Naive B cell (primary cell): ENCODE measurements around the gene MAPK8IP2. TPM values are rescaled to one million over a fixed set of nuclear protein-coding genes. Genes with fewer than 3 reads are reported as not detected.

Experiments used
- ATAC-seq, 2 donors: fragments of 150-1000 bp; cut with Tn5 transposase; 2 replicates each; pipeline ENCODE4 v1.10.0; 2021; ENCODE audit warnings: low read depth in 2 of 2, mild to moderate bottlenecking in 2 of 2, moderate library complexity in 2 of 2
- DNase-seq: peaks from one replicate; pipeline ENCODE4 v3.0.0; 2022
- H3K27ac Mint-ChIP-seq, 6 donors: one replicate each; pipeline ENCODE4 v1.8.0; 2020 to 2022; ENCODE audit warnings: mild to moderate bottlenecking in 6 of 6, mixed read lengths in 6 of 6, moderate library complexity in 5 of 6, inconsistent platforms in 2 of 6
- H3K27me3 Mint-ChIP-seq, 3 donors: one replicate each; pipeline ENCODE4 v1.8.0; 2021 to 2022; ENCODE audit warnings: mixed read lengths in 3 of 3, mild to moderate bottlenecking in 1 of 3
- H3K36me3 Mint-ChIP-seq, 2 donors: one replicate each; pipeline ENCODE4 v1.8.0; 2020 to 2022; ENCODE audit warnings: mixed read lengths in 2 of 2, inconsistent platforms in 1 of 2, mild to moderate bottlenecking in 1 of 2
- H3K4me1 Mint-ChIP-seq, 3 donors: one replicate each; pipeline ENCODE4 v1.8.0; 2020 to 2022; ENCODE audit warnings: mixed read lengths in 3 of 3, inconsistent platforms in 1 of 3, mild to moderate bottlenecking in 1 of 3, moderate library complexity in 1 of 3
- H3K4me3 Mint-ChIP-seq, 8 donors: one replicate each; pipeline ENCODE4 v1.8.0; 2020 to 2022; ENCODE audit warnings: mild to moderate bottlenecking in 8 of 8, mixed read lengths in 8 of 8, moderate library complexity in 8 of 8, inconsistent platforms in 2 of 8
- H3K9me3 Mint-ChIP-seq, 7 donors: one replicate each; pipeline ENCODE4 v1.8.0; 2020 to 2022; ENCODE audit warnings: mixed read lengths in 7 of 7, mild to moderate bottlenecking in 5 of 7, inconsistent platforms in 2 of 7, moderate library complexity in 1 of 7
- polyA plus RNA-seq, 6 donors: library from polyadenylated mRNA; unstranded; fragments of 300-500 nt; fragmentation: Illumina TruSeq; gene quantifications; one replicate each; pipeline ENCODE4 v1.2.3, GENCODE V29; 2021; ENCODE audit warnings: low read depth in 6 of 6

Gene MAPK8IP2
- polyA plus RNA-seq, 6 donors from 2014 or later: 0.04 TPM; not detected in 5

DNA sequence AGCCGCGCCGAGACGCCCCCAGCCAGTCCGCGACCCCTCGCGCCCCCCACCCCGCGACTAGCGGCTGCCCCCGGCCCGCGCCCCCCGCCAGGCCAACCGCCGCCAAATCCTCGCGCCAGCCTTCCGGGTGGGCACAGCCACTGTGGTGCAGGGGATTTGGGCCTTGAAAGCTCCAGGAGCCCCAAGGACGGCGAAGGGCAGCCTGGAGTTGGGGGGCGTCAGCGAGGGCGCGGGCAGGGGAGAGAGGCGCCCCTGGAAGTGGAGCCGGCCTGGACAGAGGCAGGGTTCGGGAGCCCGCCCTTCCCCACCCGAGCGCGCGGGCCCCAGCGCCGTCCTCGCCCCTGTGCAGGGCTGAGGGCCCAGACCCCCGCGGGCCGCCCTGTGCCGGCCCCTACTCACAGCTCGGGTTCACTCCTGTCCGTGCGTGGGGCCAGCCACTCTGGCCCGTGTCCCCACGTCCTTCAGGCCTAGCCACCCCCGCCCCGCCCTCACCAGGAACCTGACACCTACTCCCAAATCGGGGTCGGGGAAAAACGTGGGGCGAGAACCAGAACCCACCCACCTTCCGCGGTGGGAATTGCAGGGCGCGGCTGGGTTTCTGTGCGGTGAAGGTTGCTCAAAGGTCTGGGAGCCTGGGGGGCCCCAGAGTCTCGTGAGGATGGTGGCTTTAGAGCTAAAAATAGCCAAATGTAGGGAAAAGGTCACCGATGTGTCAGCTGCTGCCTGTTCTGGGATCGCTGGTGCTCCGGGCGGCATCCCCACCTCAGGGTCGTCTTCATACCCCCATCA is 22.4 kb upstream of the MAPK8IP2 start, which contains the start of gene CPT1B:
Gene CPT1B (minus strand): TSS at position 441 of the 789 bp plus-strand sequence. CDS start 512 bp downstream, outside the sequence.
- H3K4me3 Mint-ChIP-seq: peak within 1 kb of the TSS in 1 of 8 donors; percentile 9

DNA sequence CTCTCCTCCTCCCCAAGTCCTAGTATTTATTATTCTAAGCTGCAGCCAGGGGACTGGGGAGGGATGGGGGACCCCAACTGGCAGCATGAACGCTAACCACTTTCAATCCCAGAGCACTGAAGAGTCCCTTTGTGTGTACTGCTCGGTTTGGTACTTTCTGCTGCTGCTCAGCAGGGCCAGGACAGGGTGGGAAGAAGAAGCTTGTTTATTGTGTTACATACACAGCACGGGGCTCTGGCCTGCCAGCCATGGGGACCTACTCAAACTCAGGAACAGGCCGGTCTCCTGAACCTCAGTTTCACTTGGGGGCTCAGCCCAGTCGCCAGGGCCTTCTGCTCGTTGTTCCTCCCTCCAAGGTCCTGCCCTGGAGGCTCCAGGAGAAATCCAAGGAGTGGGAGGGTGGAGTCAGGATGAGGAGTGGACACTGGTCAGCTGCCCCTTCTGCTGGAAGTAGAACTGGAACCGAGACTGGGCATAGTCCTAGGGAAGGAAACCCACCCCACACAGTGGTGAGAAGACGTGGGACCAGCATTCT is 21.8 kb upstream of the MAPK8IP2 start:
- peaks cover 14 to 36% (median 15%) of the 10 kb centered on the region in 3 donors for H3K4me1 Mint-ChIP-seq

More for the DNA sequence above, 22.4 kb upstream of the MAPK8IP2 start, which contains the start of gene CPT1B:
- ATAC-seq (no peak), DNase-seq (no peak)
- H3K27me3 Mint-ChIP-seq: peaks cover 0 to 4% (median 0%) of the 10 kb centered on the region in 3 donors
- H3K4me1 Mint-ChIP-seq: peaks cover 11 to 29% (median 15%) of the 10 kb centered on the region in 3 donors
- H3K9me3 Mint-ChIP-seq: no peaks in the 10 kb centered on the region
- no peak within 1 kb of the TSS for H3K27ac Mint-ChIP-seq
- no peaks in the 10 kb centered on the region for H3K36me3 Mint-ChIP-seq

DNA sequence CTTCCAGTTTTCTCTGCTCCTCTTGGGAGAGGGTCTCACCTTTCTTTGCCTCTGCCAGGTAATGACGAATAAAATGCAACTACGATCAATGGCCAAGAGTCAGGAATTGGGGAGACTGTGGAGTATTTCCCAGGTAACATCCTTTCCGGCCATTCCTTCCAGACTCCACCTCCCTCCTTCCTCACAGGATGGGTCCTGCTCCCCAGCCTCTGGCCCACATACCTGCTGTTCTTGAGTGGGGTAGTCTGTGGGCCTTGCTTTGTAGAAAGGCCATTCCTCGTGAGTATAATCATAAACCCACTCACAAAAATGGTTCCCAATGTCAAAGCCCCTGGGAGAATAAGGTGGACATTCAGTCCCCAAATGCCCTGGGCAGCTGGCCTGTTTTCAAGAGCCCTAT is 20.8 kb upstream of the MAPK8IP2 start:
- H3K36me3 Mint-ChIP-seq: no peaks in the 10 kb centered on the region
- DNase-seq (no peak), ATAC-seq (no peak)
- peak overlapping the region in 1 of 6 donors; percentile 64 for H3K27ac Mint-ChIP-seq
- H3K27me3 Mint-ChIP-seq: peaks cover 0 to 4% (median 0%) of the 10 kb centered on the region in 3 donors
- peak overlapping the region in 2 of 8 donors; percentile 51 to 94 for H3K4me3 Mint-ChIP-seq
- peaks cover 14 to 37% (median 15%) of the 10 kb centered on the region in 3 donors for H3K4me1 Mint-ChIP-seq
- H3K9me3 Mint-ChIP-seq: no peaks in the 10 kb centered on the region

More for the DNA sequence above, 21.8 kb upstream of the MAPK8IP2 start:
- ATAC-seq: no peak
- Mint-ChIP-seq H3K36me3 (no peaks in the 10 kb centered on the region), H3K27ac (no peak overlapping the region), H3K27me3 (peaks cover 0 to 4% (median 0%) of the 10 kb centered on the region in 3 donors), H3K9me3 (no peaks in the 10 kb centered on the region), H3K4me3 (no peak overlapping the region)
- no peak for DNase-seq

GRCh38 chr22:50581031-50581949 is 19.3 kb upstream of the MAPK8IP2 start:
- Mint-ChIP-seq H3K27ac (peak overlapping the region in 5 of 6 donors; percentile 24 to 91 (median 48)), H3K4me1 (peaks cover 14 to 37% (median 15%) of the 10 kb centered on the region in 3 donors), H3K4me3 (peak overlapping the region; percentile 77 to 95 (median 89)), H3K27me3 (peaks cover 0 to 4% (median 0%) of the 10 kb centered on the region in 3 donors), H3K9me3 (no peaks in the 10 kb centered on the region), H3K36me3 (no peaks in the 10 kb centered on the region)
- ATAC-seq (no peak), DNase-seq (no peak)

- ATAC-seq (peak in 1 of 2 donors; percentile 0), DNase-seq (no peak)
- Mint-ChIP-seq H3K4me1 (peaks cover 13 to 37% (median 14%) of the 10 kb centered on the region in 3 donors), H3K36me3 (no peaks in the 10 kb centered on the region), H3K27me3 (peaks cover 0 to 4% (median 0%) of the 10 kb centered on the region in 3 donors), H3K4me3 (peak overlapping the region; percentile 91 to 97 (median 95)), H3K27ac (peak overlapping the region; percentile 34 to 100 (median 74)), H3K9me3 (no peaks in the 10 kb centered on the region)
Observed at GRCh38 chr22:50581950-50582492, 18.6 kb upstream of the MAPK8IP2 start.

- H3K4me3 Mint-ChIP-seq: peak within 1 kb of the TSS; percentile 91 to 97 (median 95)
- no peaks in the 10 kb centered on the region for H3K36me3 Mint-ChIP-seq
- H3K4me1 Mint-ChIP-seq: peaks cover 6 to 34% (median 10%) of the 10 kb centered on the region in 3 donors
- H3K9me3 Mint-ChIP-seq: no peaks in the 10 kb centered on the region
- DNase-seq: peak; percentile 99
- no peaks in the 10 kb centered on the region for H3K27me3 Mint-ChIP-seq
- peak; percentile 89 for ATAC-seq
- H3K27ac Mint-ChIP-seq: peak within 1 kb of the TSS; percentile 91 to 100 (median 96)
Observed at GRCh38 chr22:50582493-50583293, 17.9 kb upstream of the MAPK8IP2 start, which contains the start of gene CHKB. Gene CHKB (minus strand): TSS chr22:50582849. CDS start chr22:50582781, 68 bp downstream.

- Mint-ChIP-seq H3K36me3 (no peaks in the 10 kb centered on the region), H3K9me3 (no peaks in the 10 kb centered on the region), H3K27ac (peak overlapping the region in 3 of 6 donors; percentile 50 to 91 (median 80)), H3K27me3 (no peaks in the 10 kb centered on the region), H3K4me3 (peak overlapping the region; percentile 91 to 97 (median 95)), H3K4me1 (peaks cover 6 to 34% (median 10%) of the 10 kb centered on the region in 3 donors)
- DNase-seq (no peak), ATAC-seq (peak; percentile 13 to 20)
Observed at GRCh38 chr22:50583294-50583861, 17.2 kb upstream of the MAPK8IP2 start.

DNA sequence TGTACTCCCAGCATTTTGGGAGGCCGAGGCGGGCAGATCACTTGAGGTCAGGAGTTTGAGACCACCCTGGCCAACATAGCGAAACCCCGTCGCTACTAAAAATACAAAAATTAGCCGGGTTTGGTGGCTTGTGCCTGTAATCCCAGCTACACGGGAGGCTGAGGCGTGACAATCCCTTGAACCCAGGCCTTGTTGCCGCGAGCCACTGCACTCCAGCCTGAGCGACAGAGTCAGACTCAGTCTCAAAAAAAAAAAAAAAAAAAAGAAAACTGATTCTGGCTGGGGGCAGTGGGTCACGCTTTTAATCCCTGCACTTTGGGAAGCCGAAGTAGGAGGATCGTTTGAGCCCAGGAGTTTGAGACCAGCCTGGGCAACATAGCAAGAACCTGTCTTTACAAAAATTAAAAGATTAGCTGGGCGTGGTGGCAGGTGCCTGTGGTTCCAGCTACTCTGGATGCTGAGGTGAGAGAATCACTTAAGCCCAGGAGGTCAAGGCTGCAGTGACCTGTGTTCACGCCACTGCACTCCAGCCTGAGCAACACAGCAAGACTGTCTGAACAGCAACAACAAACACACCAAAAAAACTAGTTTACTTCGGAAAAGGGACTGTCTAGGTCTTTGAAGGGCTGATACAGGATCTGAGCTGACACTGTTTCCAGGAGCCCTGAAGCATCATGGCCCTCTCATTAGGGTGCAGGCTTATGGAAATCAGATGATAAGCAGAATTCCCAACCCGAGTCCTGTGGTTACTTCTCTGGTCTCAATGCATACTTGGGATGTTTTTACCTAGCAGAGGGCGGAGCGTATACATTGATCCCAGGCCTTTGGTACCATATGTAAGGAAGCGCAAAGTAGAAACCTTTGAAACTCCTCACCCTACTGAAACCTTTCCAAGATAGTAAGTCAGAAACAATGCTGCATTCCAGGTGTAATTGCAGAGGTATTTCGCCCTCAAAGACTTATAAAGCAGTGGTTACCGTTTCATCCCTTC is 16.2 kb upstream of the MAPK8IP2 start:
- H3K27ac Mint-ChIP-seq: no peak overlapping the region
- no peak for ATAC-seq
- H3K9me3 Mint-ChIP-seq: no peaks in the 10 kb centered on the region
- H3K4me3 Mint-ChIP-seq: peak overlapping the region in 7 of 8 donors; percentile 19 to 97 (median 91)
- H3K27me3 Mint-ChIP-seq: no peaks in the 10 kb centered on the region
- no peaks in the 10 kb centered on the region for H3K36me3 Mint-ChIP-seq
- peaks cover 6 to 32% (median 10%) of the 10 kb centered on the region in 3 donors for H3K4me1 Mint-ChIP-seq
- DNase-seq: no peak

GRCh38 chr22:50585238-50585637 is 15.4 kb upstream of the MAPK8IP2 start:
- Mint-ChIP-seq H3K27me3 (no peaks in the 10 kb centered on the region), H3K4me1 (peaks cover 6 to 24% (median 10%) of the 10 kb centered on the region in 3 donors), H3K27ac (no peak overlapping the region), H3K4me3 (no peak overlapping the region), H3K36me3 (no peaks in the 10 kb centered on the region), H3K9me3 (no peaks in the 10 kb centered on the region)
- DNase-seq (no peak), ATAC-seq (no peak)

- DNase-seq (no peak), ATAC-seq (no peak)
- no peaks in the 10 kb centered on the region for H3K27me3 Mint-ChIP-seq
- H3K9me3 Mint-ChIP-seq: no peaks in the 10 kb centered on the region
- no peaks in the 10 kb centered on the region for H3K36me3 Mint-ChIP-seq
- H3K4me3 Mint-ChIP-seq: peak overlapping the region in 1 of 8 donors; percentile 27
- no peak overlapping the region for H3K27ac Mint-ChIP-seq
- peaks cover 6 to 20% (median 10%) of the 10 kb centered on the region in 3 donors for H3K4me1 Mint-ChIP-seq
Observed at GRCh38 chr22:50585781-50586180, 14.8 kb upstream of the MAPK8IP2 start.

DNA sequence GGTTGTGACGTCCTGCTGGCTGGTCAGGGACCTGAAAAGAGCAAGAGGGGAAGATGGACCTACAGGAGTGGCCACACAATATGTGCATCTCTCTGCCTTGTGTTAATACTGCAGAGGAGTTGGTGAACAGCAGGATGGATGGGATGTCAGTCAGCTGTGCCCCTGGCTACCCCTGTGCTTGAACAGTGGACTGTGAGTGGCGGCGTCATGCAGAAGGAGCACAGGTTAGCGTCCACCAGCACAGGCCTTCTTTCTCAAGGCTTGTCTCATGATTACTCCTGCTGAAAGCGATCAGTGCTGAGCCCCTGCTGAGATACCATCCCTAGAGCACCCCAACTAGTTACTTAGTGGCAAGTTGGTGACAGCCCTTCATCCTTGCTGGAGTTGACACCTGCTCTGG is 14.2 kb upstream of the MAPK8IP2 start:
- Mint-ChIP-seq H3K9me3 (no peaks in the 10 kb centered on the region), H3K4me3 (peak overlapping the region in 1 of 8 donors; percentile 27), H3K27ac (no peak overlapping the region), H3K4me1 (peaks cover 3 to 14% (median 10%) of the 10 kb centered on the region in 3 donors), H3K27me3 (no peaks in the 10 kb centered on the region), H3K36me3 (peaks cover 0 to 4% of the 10 kb centered on the region in 2 donors)
- no peak for ATAC-seq
- no peak for DNase-seq
